GM06990 (cell line): ENCODE results near the gene FHOD3.
A peak's percentile ranks its signal among the peaks of the same experiment; 100 is the strongest.

Source experiments
- DNase-seq: peaks from one replicate; pipeline ENCODE4 v3.0.0-alpha.2; 2011; ENCODE audit not compliant: insufficient read length; ENCODE audit errors: extremely low read depth
- H3K27me3 ChIP-seq: replicated peaks from 2 replicates; pipeline ENCODE4 v1.6.0; 2011; ENCODE audit warnings: low read length; ENCODE audit not compliant: control insufficient read depth, insufficient read depth
- H3K36me3 ChIP-seq: 2 replicates; pipeline ENCODE4 v1.5.1; 2011; ENCODE audit warnings: low read length; ENCODE audit not compliant: control insufficient read depth, insufficient read depth
- H3K4me3 ChIP-seq: replicated peaks from 2 replicates; pipeline ENCODE4 v1.5.1; 2011; ENCODE audit warnings: low read depth, mild to moderate bottlenecking, control low read depth, low read length
- CTCF ChIP-seq: IDR thresholded peaks from 2 replicates; pipeline ENCODE4 v1.5.1; 2011; ENCODE audit warnings: low read length, control low read depth, mild to moderate bottlenecking, inconsistent platforms; ENCODE audit not compliant: insufficient read depth, poor library complexity, severe bottlenecking

The FHOD3 gene

GRCh38 chr18:36629836-36630235 lies 332.3 kb downstream of the FHOD3 start:
- no peak for TF ChIP-seq CTCF
- no peaks in the 10 kb centered on the region for H3K27me3 ChIP-seq
- H3K4me3 ChIP-seq, result no peak overlapping the region
- no peak for DNase-seq
- H3K36me3 ChIP-seq, result no peaks in the 10 kb centered on the region; the same call in 1 of the 2 replicates

- DNase-seq, result no peak
- Histone ChIP-seq H3K36me3 (no peaks in the 10 kb centered on the region; the same call in 1 of the 2 replicates), H3K27me3 (no peaks in the 10 kb centered on the region), H3K4me3 (no peak overlapping the region)
- TF ChIP-seq CTCF, result no peak
These were observed 333.4 kb downstream of the FHOD3 start for GRCh38 chr18:36630917-36631316.

GRCh38 chr18:36633961-36634412 lies 336.5 kb downstream of the FHOD3 start:
- Histone ChIP-seq H3K36me3 (no peaks in the 10 kb centered on the region; the same call in 1 of the 2 replicates), H3K27me3 (no peaks in the 10 kb centered on the region), H3K4me3 (no peak overlapping the region)
- peak; percentile 30 for DNase-seq
- no peak for TF ChIP-seq CTCF

- Histone ChIP-seq H3K27me3 (no peaks in the 10 kb centered on the region), H3K4me3 (no peak overlapping the region), H3K36me3 (no peaks in the 10 kb centered on the region; the same call in 1 of the 2 replicates)
- no peak for TF ChIP-seq CTCF
- DNase-seq, result no peak
These were observed 337.2 kb downstream of the FHOD3 start for GRCh38 chr18:36634573-36635216.

- H3K27me3 ChIP-seq, result no peaks in the 10 kb centered on the region
- DNase-seq, result peak; percentile 55
- H3K36me3 ChIP-seq, result no peaks in the 10 kb centered on the region; the same call in 1 of the 2 replicates
- H3K4me3 ChIP-seq, result no peak overlapping the region
- no peak for TF ChIP-seq CTCF
These were observed 338.0 kb downstream of the FHOD3 start for GRCh38 chr18:36635414-36636096.
